Transverse colon (tissue), 4 donors: ENCODE measurements around the gene LUC7L2. TPM values are rescaled to one million over a fixed set of nuclear protein-coding genes. Genes with fewer than 3 reads are reported as not detected.
"Not testable (repeated sequence)": the region's sequence is repeated elsewhere in the genome, so short reads cannot be mapped to it uniquely, and the experiment has no call there.

ENCODE experiments used
- DNase-seq: peaks from one replicate; pipeline ENCODE4 v3.0.0-alpha.2; 2019
- H3K27ac ChIP-seq, 4 donors: fragments of 200-600 bp; sonication (generic); 2 replicates each; pipeline ENCODE4 v1.5.1; 2016 to 2018; ENCODE audit warnings: inconsistent platforms in 4 of 4
- H3K27me3 ChIP-seq: fragments of 200-600 bp; sonication (generic); 2 replicates; pipeline ENCODE4 v1.5.1; 2017; ENCODE audit warnings: inconsistent platforms
- H3K36me3 ChIP-seq, 4 donors: fragments of 200-600 bp; sonication (generic); 2 replicates each; pipeline ENCODE4 v1.5.1; 2017 to 2019; ENCODE audit warnings: inconsistent platforms in 4 of 4
- H3K4me1 ChIP-seq, 4 donors: fragments of 200-600 bp; sonication (generic); 2 replicates each; pipeline ENCODE4 v1.5.1; 2017 to 2020; ENCODE audit warnings: inconsistent platforms in 4 of 4
- H3K4me3 ChIP-seq, 4 donors: fragments of 200-600 bp; sonication (generic); 1 replicate in 1 of 4; 2 replicates in 3 of 4; pipeline versions ENCODE4 v1.5.1 to v1.6.1; 2017 to 2019; ENCODE audit warnings: inconsistent platforms in 4 of 4
- H3K9me3 ChIP-seq, 2 donors: fragments of 200-600 bp; sonication (generic); 2 replicates each; pipeline ENCODE4 v1.5.1; 2017 to 2019; ENCODE audit warnings: inconsistent platforms in 2 of 2
- CTCF ChIP-seq, 5 experiments: fragments of 200-600 bp in 3 of 5; fragments of 450-650 bp in 2 of 5; sonication (generic) in 3 of 5; IDR thresholded peaks; 1 replicate in 2 of 5; 2 replicates in 3 of 5; pipeline ENCODE4 v1.5.1; 2016 to 2017; ENCODE audit warnings: antibody characterized with exemption in 5 of 5, inconsistent platforms in 3 of 5, mild to moderate bottlenecking in 2 of 5, moderate library complexity in 1 of 5
- EP300 ChIP-seq: sonication (generic); formaldehyde crosslinking; IDR thresholded peaks from one replicate; pipeline ENCODE4 v1.6.1; 2017; ENCODE audit warnings: antibody characterized with exemption, low read depth
- POLR2A ChIP-seq: fragments of 450-650 bp; IDR thresholded peaks from one replicate; pipeline ENCODE4 v1.6.1; 2016; ENCODE audit warnings: antibody characterized with exemption, mild to moderate bottlenecking, moderate library complexity
- POLR2AphosphoS5 ChIP-seq, 3 donors: sonication (generic); formaldehyde crosslinking; IDR thresholded peaks; one replicate each; pipeline ENCODE4 v1.6.1; 2016; ENCODE audit warnings: antibody characterized with exemption in 3 of 3
- WGBS, 2 donors: methylation state at CpG; one replicate each; pipeline ENCODE4 v1.1.5; 2018; ENCODE audit warnings: low coverage in 1 of 2; 5-methylcytosine and 5-hydroxymethylcytosine counted together
- in situ Hi-C, 4 donors: fragments of 200-750 bp; cut with MboI; loops; one replicate each; pipeline versions ENCODE4 v1.15.0 to v1.15.1; 2017; ENCODE audit warnings: low sequenced_read_pairs in 3 of 4, low pct_ligation_motif_present in 1 of 4, low pct_unique_long_range_greater_than_20kb in 1 of 4
- intact Hi-C: fragments of 100-400 bp; cut with DNase I; formaldehyde crosslinking; loops from one replicate; pipeline ENCODE4 v1.15.1; 2023; ENCODE audit warnings: low total_unique reads
- total RNA-seq, 4 donors: library from RNA; depleted of rRNA; stranded (reverse); fragments of >200 nt; gene quantifications; one replicate each; pipeline ENCODE4 v1.1.0, GENCODE V29; 2016

Gene LUC7L2
- total RNA-seq, 4 donors from 2014 or later = 57.3 to 111 (median 76.9) TPM

GRCh38 chr7:139403601-139404000 lies 43.9 kb downstream of the LUC7L2 start:
- intact Hi-C loops = no loop called here
- DNase-seq = no peak
- Histone ChIP-seq H3K27ac (no peak overlapping the region), H3K4me1 (no peaks in the 10 kb centered on the region), H3K4me3 (no peak overlapping the region), H3K9me3 (no peaks in the 10 kb centered on the region), H3K36me3 (peaks cover 0 to 76% (median 36%) of the 10 kb centered on the region in 4 donors), H3K27me3 (no peaks in the 10 kb centered on the region)
- WGBS, 2 donors = 91 to 100% methylated on average over 1 to 2 of the region's 2 CpGs
- TF ChIP-seq CTCF (IDR thresholded peaks at IDR 0.05) = no peak
- no peak for TF ChIP-seq EP300
- no peak for TF ChIP-seq POLR2AphosphoS5 (IDR thresholded peaks at IDR 0.05)
- TF ChIP-seq POLR2A = no peak
- in situ Hi-C loops = no loop called here

GRCh38 chr7:139407555-139407954 lies 47.9 kb downstream of the LUC7L2 start:
- Histone ChIP-seq H3K4me1 (no peaks in the 10 kb centered on the region), H3K9me3 (no peaks in the 10 kb centered on the region), H3K4me3 (no peak overlapping the region), H3K36me3 (peaks cover 0 to 87% (median 39%) of the 10 kb centered on the region in 4 donors), H3K27ac (no peak overlapping the region), H3K27me3 (no peaks in the 10 kb centered on the region)
- no peak for TF ChIP-seq POLR2AphosphoS5 (IDR thresholded peaks at IDR 0.05)
- TF ChIP-seq POLR2A = no peak
- no peak for TF ChIP-seq EP300
- TF ChIP-seq CTCF (IDR thresholded peaks at IDR 0.05) = no peak
- 98 to 100% methylated on average over 1 of the region's 1 CpG for WGBS, 2 donors
- DNase-seq = no peak
- intact Hi-C loops (no loop called here), in situ Hi-C loops (no loop called here)

- 93 to 95% methylated on average over 5 to 6 of the region's 6 CpGs for WGBS, 2 donors
- H3K36me3 ChIP-seq = peaks cover 0 to 71% (median 34%) of the 10 kb centered on the region in 4 donors
Observed at GRCh38 chr7:139414743-139415402, 55.2 kb downstream of the LUC7L2 start.

GRCh38 chr7:139416405-139416804 lies 56.7 kb downstream of the LUC7L2 start:
- H3K27ac ChIP-seq = no peak overlapping the region
- TF ChIP-seq POLR2AphosphoS5 (IDR thresholded peaks at IDR 0.05) (no peak), CTCF (IDR thresholded peaks at IDR 0.05) (no peak), POLR2A (no peak), EP300 (no peak)
- H3K4me3 ChIP-seq = no peak overlapping the region
- intact Hi-C loops (no loop called here), in situ Hi-C loops (no loop called here)
- no peak for DNase-seq
- no peaks in the 10 kb centered on the region for H3K27me3 ChIP-seq
- H3K9me3 ChIP-seq = no peaks in the 10 kb centered on the region
- 97 to 100% methylated on average over 3 of the region's 3 CpGs for WGBS, 2 donors
- H3K4me1 ChIP-seq = peaks cover 0 to 2% (median 0%) of the 10 kb centered on the region in 4 donors
- H3K36me3 ChIP-seq = peaks cover 0 to 68% (median 30%) of the 10 kb centered on the region in 4 donors

More at GRCh38 chr7:139414743-139415402, 55.2 kb downstream of the LUC7L2 start:
- H3K27me3 ChIP-seq, H3K4me3 ChIP-seq, intact Hi-C loops, H3K27ac ChIP-seq, H3K9me3 ChIP-seq, H3K4me1 ChIP-seq, in situ Hi-C loops, DNase-seq: not testable (repeated sequence)
